ENCODE results near the gene CPEB4. TPM values are rescaled to one million over a fixed set of nuclear protein-coding genes. Genes with fewer than 3 reads are reported as not detected.

CPEB4 gene
- total and polyA plus RNA-seq, 9 of the 15 experiments (the other 6 are each of a cell fraction or from before 2014, with no cell fraction given): 7.4 to 21.3 (median 12.4) TPM

DNA sequence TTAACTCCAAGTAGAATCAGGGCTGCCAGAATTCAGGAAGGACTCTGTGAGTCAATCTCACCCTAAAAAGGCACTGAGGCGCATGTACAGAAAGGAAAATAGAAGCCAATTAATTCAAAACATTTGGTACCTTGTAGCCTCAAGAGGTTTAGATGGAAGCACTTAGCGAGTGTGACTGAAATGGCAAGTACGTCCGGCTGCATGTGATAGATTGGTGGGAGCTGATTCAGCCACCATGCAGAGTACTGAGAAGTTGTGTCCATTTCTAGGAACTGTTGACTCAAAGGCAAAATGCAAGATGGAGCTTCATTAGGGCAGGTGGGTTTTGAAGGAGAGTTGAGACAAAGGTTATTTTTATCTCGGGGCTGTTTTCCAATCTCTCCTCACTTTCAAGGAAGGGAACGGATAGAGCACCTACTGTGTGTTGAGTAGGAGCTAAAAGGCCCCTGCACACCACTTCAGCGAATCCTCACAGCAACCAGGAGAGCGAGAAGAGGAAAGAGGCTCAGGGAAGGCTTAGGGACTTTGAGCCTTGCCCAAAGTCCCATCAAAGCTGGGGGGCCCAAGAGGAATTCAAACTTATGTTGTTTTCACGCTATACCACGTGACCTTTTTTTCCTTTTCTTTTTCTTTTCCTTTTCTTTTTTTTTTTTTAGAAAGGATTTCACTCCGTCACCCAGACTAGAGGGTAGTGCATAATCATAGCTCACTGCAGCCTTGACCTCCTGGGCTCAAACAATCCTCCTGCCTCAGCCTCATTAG is 34.6 kb upstream of the CPEB4 start (continued):
- TF ChIP-seq, protein P1, sequence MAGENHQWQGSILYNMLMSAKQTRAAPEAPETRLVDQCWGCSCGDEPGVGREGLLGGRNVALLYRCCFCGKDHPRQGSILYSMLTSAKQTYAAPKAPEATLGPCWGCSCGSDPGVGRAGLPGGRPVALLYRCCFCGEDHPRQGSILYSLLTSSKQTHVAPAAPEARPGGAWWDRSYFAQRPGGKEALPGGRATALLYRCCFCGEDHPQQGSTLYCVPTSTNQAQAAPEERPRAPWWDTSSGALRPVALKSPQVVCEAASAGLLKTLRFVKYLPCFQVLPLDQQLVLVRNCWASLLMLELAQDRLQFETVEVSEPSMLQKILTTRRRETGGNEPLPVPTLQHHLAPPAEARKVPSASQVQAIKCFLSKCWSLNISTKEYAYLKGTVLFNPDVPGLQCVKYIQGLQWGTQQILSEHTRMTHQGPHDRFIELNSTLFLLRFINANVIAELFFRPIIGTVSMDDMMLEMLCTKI (IDR thresholded peaks at IDR 0.05; ENCODE audit: partially characterized antibody): no peak
- peak; percentile 94 for TF ChIP-seq DPF2 (IDR thresholded peaks at IDR 0.05)
- no peak for TF ChIP-seq ELF2 (CRISPR knock-in tag; IDR thresholded peaks at IDR 0.05)
- no peak for TF ChIP-seq NUFIP1 (IDR thresholded peaks at IDR 0.05; ENCODE audit: partially characterized antibody)
- no peak for TF ChIP-seq HMG20B (CRISPR knock-in tag; IDR thresholded peaks at IDR 0.05)
- TF ChIP-seq HDGF (IDR thresholded peaks at IDR 0.05): 0 out of 2 replicates have a peak, but pooled peaks have one; percentile 57
- TF ChIP-seq RBM22 (IDR thresholded peaks at IDR 0.05; ENCODE audit: low read depth, low read length, poor library complexity, severe bottlenecking): no peak
- no peak for TF ChIP-seq JUNB (CRISPR knock-in tag; conservative IDR thresholded peaks at IDR 0.05)
- TF ChIP-seq PTRF (tag; IDR thresholded peaks at IDR 0.05): 0 out of 2 replicates have a peak, but pooled peaks have one; percentile 33
- no peak for TF ChIP-seq ZNF444 (CRISPR knock-in tag; IDR thresholded peaks at IDR 0.05)
- TF ChIP-seq POLR3A (IDR thresholded peaks at IDR 0.05; ENCODE audit: borderline replicate concordance, extremely low read depth, insufficient read depth, insufficient read length): no peak
- TF ChIP-seq BHLHE40 (IDR thresholded peaks at IDR 0.05; ENCODE audit: low read length): peak; percentile 91
- no peak for TF ChIP-seq PRPF4 (IDR thresholded peaks at IDR 0.05; ENCODE audit: insufficient read depth, low read depth, low read length, poor library complexity, severe bottlenecking)
- TF ChIP-seq TARDBP (IDR thresholded peaks at IDR 0.05): no peak
- TF ChIP-seq, protein P2, sequence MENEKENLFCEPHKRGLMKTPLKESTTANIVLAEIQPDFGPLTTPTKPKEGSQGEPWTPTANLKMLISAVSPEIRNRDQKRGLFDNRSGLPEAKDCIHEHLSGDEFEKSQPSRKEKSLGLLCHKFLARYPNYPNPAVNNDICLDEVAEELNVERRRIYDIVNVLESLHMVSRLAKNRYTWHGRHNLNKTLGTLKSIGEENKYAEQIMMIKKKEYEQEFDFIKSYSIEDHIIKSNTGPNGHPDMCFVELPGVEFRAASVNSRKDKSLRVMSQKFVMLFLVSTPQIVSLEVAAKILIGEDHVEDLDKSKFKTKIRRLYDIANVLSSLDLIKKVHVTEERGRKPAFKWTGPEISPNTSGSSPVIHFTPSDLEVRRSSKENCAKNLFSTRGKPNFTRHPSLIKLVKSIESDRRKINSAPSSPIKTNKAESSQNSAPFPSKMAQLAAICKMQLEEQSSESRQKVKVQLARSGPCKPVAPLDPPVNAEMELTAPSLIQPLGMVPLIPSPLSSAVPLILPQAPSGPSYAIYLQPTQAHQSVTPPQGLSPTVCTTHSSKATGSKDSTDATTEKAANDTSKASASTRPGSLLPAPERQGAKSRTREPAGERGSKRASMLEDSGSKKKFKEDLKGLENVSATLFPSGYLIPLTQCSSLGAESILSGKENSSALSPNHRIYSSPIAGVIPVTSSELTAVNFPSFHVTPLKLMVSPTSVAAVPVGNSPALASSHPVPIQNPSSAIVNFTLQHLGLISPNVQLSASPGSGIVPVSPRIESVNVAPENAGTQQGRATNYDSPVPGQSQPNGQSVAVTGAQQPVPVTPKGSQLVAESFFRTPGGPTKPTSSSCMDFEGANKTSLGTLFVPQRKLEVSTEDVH (IDR thresholded peaks at IDR 0.05; ENCODE audit: low read depth, partially characterized antibody): no peak
- peak; percentile 37 for TF ChIP-seq TAF1 (IDR thresholded peaks at IDR 0.05; ENCODE audit: control insufficient read depth, extremely low read depth, insufficient read depth, low read length, severe bottlenecking)
- TF ChIP-seq KDM2B (CRISPR knock-in tag; IDR thresholded peaks at IDR 0.05): no peak
- TF ChIP-seq ZNF140 (CRISPR knock-in tag; IDR thresholded peaks at IDR 0.05): no peak; the same call in 1 of the 2 replicates
- TF ChIP-seq CBX1 (IDR thresholded peaks at IDR 0.05; ENCODE audit: low read depth): no peak
- TF ChIP-seq SMARCC2 (IDR thresholded peaks at IDR 0.05; ENCODE audit: low read depth): peak; percentile 84
- TF ChIP-seq BRD4 (IDR thresholded peaks at IDR 0.05): no peak
- TF ChIP-seq, protein P3, sequence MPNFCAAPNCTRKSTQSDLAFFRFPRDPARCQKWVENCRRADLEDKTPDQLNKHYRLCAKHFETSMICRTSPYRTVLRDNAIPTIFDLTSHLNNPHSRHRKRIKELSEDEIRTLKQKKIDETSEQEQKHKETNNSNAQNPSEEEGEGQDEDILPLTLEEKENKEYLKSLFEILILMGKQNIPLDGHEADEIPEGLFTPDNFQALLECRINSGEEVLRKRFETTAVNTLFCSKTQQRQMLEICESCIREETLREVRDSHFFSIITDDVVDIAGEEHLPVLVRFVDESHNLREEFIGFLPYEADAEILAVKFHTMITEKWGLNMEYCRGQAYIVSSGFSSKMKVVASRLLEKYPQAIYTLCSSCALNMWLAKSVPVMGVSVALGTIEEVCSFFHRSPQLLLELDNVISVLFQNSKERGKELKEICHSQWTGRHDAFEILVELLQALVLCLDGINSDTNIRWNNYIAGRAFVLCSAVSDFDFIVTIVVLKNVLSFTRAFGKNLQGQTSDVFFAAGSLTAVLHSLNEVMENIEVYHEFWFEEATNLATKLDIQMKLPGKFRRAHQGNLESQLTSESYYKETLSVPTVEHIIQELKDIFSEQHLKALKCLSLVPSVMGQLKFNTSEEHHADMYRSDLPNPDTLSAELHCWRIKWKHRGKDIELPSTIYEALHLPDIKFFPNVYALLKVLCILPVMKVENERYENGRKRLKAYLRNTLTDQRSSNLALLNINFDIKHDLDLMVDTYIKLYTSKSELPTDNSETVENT (CRISPR knock-in tag; IDR thresholded peaks at IDR 0.05): no peak
- TF ChIP-seq HCFC1 (IDR thresholded peaks at IDR 0.05; ENCODE audit: low read depth, low read length): no peak
- TF ChIP-seq SMAD3 (CRISPR knock-in tag; conservative IDR thresholded peaks at IDR 0.05): 0 out of 2 replicates have a peak, but pooled peaks have one; percentile 32
